ENCODE results near the gene ZNF662.

ZNF662 gene

GRCh38 chr3:42926310-42926709 lies 20.4 kb downstream of the ZNF662 start:
- H3K79me1 ChIP-seq (replicated peaks; ENCODE audit: low read length, poor library complexity, severe bottlenecking): no peaks in the 10 kb centered on the region
- no peak overlapping the region for H3K4me3 ChIP-seq (ENCODE audit: insufficient read depth in 1 of 2, low read depth in 1 of 2, low read length in 2 of 2)
- H2BK5ac ChIP-seq (ENCODE audit: low read depth, low read length, poor library complexity, severe bottlenecking): no peak overlapping the region
- H3K4me1 ChIP-seq (ENCODE audit: control insufficient read depth, insufficient read depth, low read depth, low read length): no peaks in the 10 kb centered on the region
- H4K8ac ChIP-seq (ENCODE audit: low read length): no peak overlapping the region
- DNase-seq: no peak
- H3K27ac ChIP-seq (ENCODE audit: low read length, poor library complexity, severe bottlenecking): no peak overlapping the region
- H3K27me3 ChIP-seq (ENCODE audit: control insufficient read depth in 1 of 2, insufficient read depth in 1 of 2, low read length in 2 of 2): peaks cover 3 to 4% of the 10 kb centered on the region in 2 experiments
- H3K18ac ChIP-seq (ENCODE audit: low read depth in 1 of 2, low read length in 2 of 2): no peak overlapping the region
- H2BK12ac ChIP-seq (ENCODE audit: low read length in 2 of 2): no peak overlapping the region
- H3K23ac ChIP-seq (ENCODE audit: low read length in 2 of 2): no peak overlapping the region
- H2BK120ac ChIP-seq (ENCODE audit: low read depth, low read length): no peak overlapping the region
- H2AK5ac ChIP-seq (ENCODE audit: low read length, severe bottlenecking): no peak overlapping the region
- no peak overlapping the region for H4K91ac ChIP-seq (ENCODE audit: low read length)
- H3K14ac ChIP-seq (ENCODE audit: low read length in 2 of 2): no peak overlapping the region
- no peak overlapping the region for H3K4me2 ChIP-seq (ENCODE audit: low read length, poor library complexity, severe bottlenecking)
- H3K36me3 ChIP-seq (ENCODE audit: control insufficient read depth in 1 of 2, insufficient read depth in 2 of 2, low read depth in 1 of 2, low read length in 2 of 2): no peaks in the 10 kb centered on the region
- no peak overlapping the region for H3K4ac ChIP-seq (ENCODE audit: low read depth in 1 of 2, low read length in 2 of 2)
- H3K9me3 ChIP-seq (ENCODE audit: control insufficient read depth, low read length): peaks cover 2% of the 10 kb centered on the region
- H3K9ac ChIP-seq (ENCODE audit: low read length): no peak overlapping the region
- H2BK15ac ChIP-seq (ENCODE audit: low read depth, poor library complexity, severe bottlenecking): no peak overlapping the region
- H2AFZ ChIP-seq (ENCODE audit: low read depth, low read length): no peak overlapping the region

GRCh38 chr3:42934111-42934510 lies 28.2 kb downstream of the ZNF662 start:
- Histone ChIP-seq H3K36me3 (ENCODE audit: control insufficient read depth in 1 of 2, insufficient read depth in 2 of 2, low read depth in 1 of 2, low read length in 2 of 2) (no peaks in the 10 kb centered on the region), H3K23ac (ENCODE audit: low read length in 2 of 2) (no peak overlapping the region), H2AFZ (ENCODE audit: low read depth, low read length) (no peak overlapping the region), H4K91ac (ENCODE audit: low read length) (no peak overlapping the region), H3K4me3 (ENCODE audit: insufficient read depth in 1 of 2, low read depth in 1 of 2, low read length in 2 of 2) (no peak overlapping the region), H3K27ac (ENCODE audit: low read length, poor library complexity, severe bottlenecking) (no peak overlapping the region), H2AK5ac (ENCODE audit: low read length, severe bottlenecking) (no peak overlapping the region), H3K14ac (ENCODE audit: low read length in 2 of 2) (no peak overlapping the region), H3K9me3 (ENCODE audit: control insufficient read depth, low read length) (no peaks in the 10 kb centered on the region), H3K4ac (ENCODE audit: low read depth in 1 of 2, low read length in 2 of 2) (no peak overlapping the region), H3K9ac (ENCODE audit: low read length) (no peak overlapping the region), H3K4me2 (ENCODE audit: low read length, poor library complexity, severe bottlenecking) (no peak overlapping the region), H4K8ac (ENCODE audit: low read length) (no peak overlapping the region), H3K4me1 (ENCODE audit: control insufficient read depth, insufficient read depth, low read depth, low read length) (no peaks in the 10 kb centered on the region), H2BK15ac (ENCODE audit: low read depth, poor library complexity, severe bottlenecking) (no peak overlapping the region), H3K27me3 (ENCODE audit: control insufficient read depth in 1 of 2, insufficient read depth in 1 of 2, low read length in 2 of 2) (no peaks in the 10 kb centered on the region), H2BK5ac (ENCODE audit: low read depth, low read length, poor library complexity, severe bottlenecking) (no peak overlapping the region), H3K79me1 (replicated peaks; ENCODE audit: low read length, poor library complexity, severe bottlenecking) (no peaks in the 10 kb centered on the region), H2BK12ac (ENCODE audit: low read length in 2 of 2) (no peak overlapping the region), H3K18ac (ENCODE audit: low read depth in 1 of 2, low read length in 2 of 2) (no peak overlapping the region), H2BK120ac (ENCODE audit: low read depth, low read length) (no peak overlapping the region)
- 86% methylated on average over 2 of the region's 5 CpGs for WGBS
- DNase-seq: no peak

- Histone ChIP-seq H2AFZ (ENCODE audit: low read depth, low read length) (no peak overlapping the region), H3K27me3 (ENCODE audit: control insufficient read depth in 1 of 2, insufficient read depth in 1 of 2, low read length in 2 of 2) (no peaks in the 10 kb centered on the region), H3K9me3 (ENCODE audit: control insufficient read depth, low read length) (no peaks in the 10 kb centered on the region), H3K79me1 (replicated peaks; ENCODE audit: low read length, poor library complexity, severe bottlenecking) (no peaks in the 10 kb centered on the region), H3K4me2 (ENCODE audit: low read length, poor library complexity, severe bottlenecking) (no peak overlapping the region), H3K4me1 (ENCODE audit: control insufficient read depth, insufficient read depth, low read depth, low read length) (no peaks in the 10 kb centered on the region), H2AK5ac (ENCODE audit: low read length, severe bottlenecking) (no peak overlapping the region), H2BK12ac (ENCODE audit: low read length in 2 of 2) (no peak overlapping the region), H3K23ac (ENCODE audit: low read length in 2 of 2) (no peak overlapping the region), H2BK15ac (ENCODE audit: low read depth, poor library complexity, severe bottlenecking) (no peak overlapping the region), H3K36me3 (ENCODE audit: control insufficient read depth in 1 of 2, insufficient read depth in 2 of 2, low read depth in 1 of 2, low read length in 2 of 2) (no peaks in the 10 kb centered on the region), H3K27ac (ENCODE audit: low read length, poor library complexity, severe bottlenecking) (no peak overlapping the region), H3K4ac (ENCODE audit: low read depth in 1 of 2, low read length in 2 of 2) (no peak overlapping the region), H3K14ac (ENCODE audit: low read length in 2 of 2) (no peak overlapping the region), H4K8ac (ENCODE audit: low read length) (no peak overlapping the region), H2BK5ac (ENCODE audit: low read depth, low read length, poor library complexity, severe bottlenecking) (no peak overlapping the region), H3K9ac (ENCODE audit: low read length) (no peak overlapping the region), H4K91ac (ENCODE audit: low read length) (no peak overlapping the region), H3K18ac (ENCODE audit: low read depth in 1 of 2, low read length in 2 of 2) (no peak overlapping the region), H3K4me3 (ENCODE audit: insufficient read depth in 1 of 2, low read depth in 1 of 2, low read length in 2 of 2) (no peak overlapping the region), H2BK120ac (ENCODE audit: low read depth, low read length) (no peak overlapping the region)
- no peak for DNase-seq
- WGBS: 50% methylated on average over 1 of the region's 2 CpGs
Observed at GRCh38 chr3:42934910-42935309, 29.0 kb downstream of the ZNF662 start.

GRCh38 chr3:42935472-42935871 lies 29.5 kb downstream of the ZNF662 start:
- no peaks in the 10 kb centered on the region for H3K9me3 ChIP-seq (ENCODE audit: control insufficient read depth, low read length)
- whole genome bisulfite sequencing: 80% methylated on average over 1 of the region's 1 CpG
- DNase-seq: no peak
- H4K8ac ChIP-seq (ENCODE audit: low read length): no peak overlapping the region
- H3K14ac ChIP-seq (ENCODE audit: low read length in 2 of 2): no peak overlapping the region
- H2AFZ ChIP-seq (ENCODE audit: low read depth, low read length): no peak overlapping the region
- no peak overlapping the region for H3K23ac ChIP-seq (ENCODE audit: low read length in 2 of 2)
- H3K4me2 ChIP-seq (ENCODE audit: low read length, poor library complexity, severe bottlenecking): no peak overlapping the region
- no peak overlapping the region for H2BK15ac ChIP-seq (ENCODE audit: low read depth, poor library complexity, severe bottlenecking)
- H4K91ac ChIP-seq (ENCODE audit: low read length): no peak overlapping the region
- H2AK5ac ChIP-seq (ENCODE audit: low read length, severe bottlenecking): no peak overlapping the region
- no peak overlapping the region for H3K9ac ChIP-seq (ENCODE audit: low read length)
- H3K36me3 ChIP-seq (ENCODE audit: control insufficient read depth in 1 of 2, insufficient read depth in 2 of 2, low read depth in 1 of 2, low read length in 2 of 2): no peaks in the 10 kb centered on the region
- H2BK5ac ChIP-seq (ENCODE audit: low read depth, low read length, poor library complexity, severe bottlenecking): no peak overlapping the region
- peak overlapping the region in 1 of 2 experiments; percentile 77 for H3K4me3 ChIP-seq (ENCODE audit: insufficient read depth in 1 of 2, low read depth in 1 of 2, low read length in 2 of 2)
- H3K4me1 ChIP-seq (ENCODE audit: control insufficient read depth, insufficient read depth, low read depth, low read length): no peaks in the 10 kb centered on the region
- H3K27ac ChIP-seq (ENCODE audit: low read length, poor library complexity, severe bottlenecking): no peak overlapping the region
- H3K79me1 ChIP-seq (replicated peaks; ENCODE audit: low read length, poor library complexity, severe bottlenecking): no peaks in the 10 kb centered on the region
- H3K27me3 ChIP-seq (ENCODE audit: control insufficient read depth in 1 of 2, insufficient read depth in 1 of 2, low read length in 2 of 2): no peaks in the 10 kb centered on the region
- no peak overlapping the region for H2BK120ac ChIP-seq (ENCODE audit: low read depth, low read length)
- H2BK12ac ChIP-seq (ENCODE audit: low read length in 2 of 2): no peak overlapping the region
- H3K4ac ChIP-seq (ENCODE audit: low read depth in 1 of 2, low read length in 2 of 2): no peak overlapping the region
- no peak overlapping the region for H3K18ac ChIP-seq (ENCODE audit: low read depth in 1 of 2, low read length in 2 of 2)
